Mesenchymal stem cell (in vitro differentiated cells and primary cell): ENCODE data around the gene PRSS12.

ENCODE experiments used
- DNase-seq: peaks from one replicate; pipeline ENCODE4 v3.0.0-alpha.2; 2013
- H2AFZ ChIP-seq: one replicate; pipeline ENCODE4 v1.6.1; 2013; ENCODE audit warnings: low read depth, mild to moderate bottlenecking, control low read depth, inconsistent platforms, low read length, moderate library complexity
- H2AK5ac ChIP-seq: 2 replicates; pipeline ENCODE4 v1.6.1; 2013; ENCODE audit warnings: low read length, moderate library complexity, mild to moderate bottlenecking, inconsistent platforms; ENCODE audit not compliant: severe bottlenecking
- H2BK120ac ChIP-seq: one replicate; pipeline ENCODE4 v1.6.1; 2013; ENCODE audit warnings: low read depth, mild to moderate bottlenecking, inconsistent platforms, low read length, moderate library complexity
- H2BK12ac ChIP-seq, 2 experiments: one replicate each; pipeline ENCODE4 v1.6.1; 2013; ENCODE audit warnings: inconsistent platforms in 2 of 2, low read length in 2 of 2, mild to moderate bottlenecking in 2 of 2, moderate library complexity in 2 of 2, control low read depth in 1 of 2
- H2BK15ac ChIP-seq: one replicate; pipeline ENCODE4 v1.6.1; 2013; ENCODE audit warnings: mild to moderate bottlenecking, low read depth, inconsistent platforms; ENCODE audit not compliant: poor library complexity, severe bottlenecking
- H2BK5ac ChIP-seq: 2 replicates; pipeline ENCODE4 v1.6.1; 2013; ENCODE audit warnings: low read depth, mild to moderate bottlenecking, low read length, control low read depth, inconsistent platforms; ENCODE audit not compliant: poor library complexity, severe bottlenecking
- H3K14ac ChIP-seq, 2 experiments: one replicate each; pipeline ENCODE4 v1.6.1; 2013; ENCODE audit warnings: inconsistent platforms in 2 of 2, low read length in 2 of 2, control low read depth in 1 of 2, mild to moderate bottlenecking in 1 of 2, moderate library complexity in 1 of 2
- H3K18ac ChIP-seq, 2 experiments: one replicate each; pipeline ENCODE4 v1.6.1; 2013; ENCODE audit warnings: inconsistent platforms in 2 of 2, low read length in 2 of 2, control low read depth in 1 of 2, low read depth in 1 of 2, mild to moderate bottlenecking in 1 of 2
- H3K23ac ChIP-seq, 2 experiments: one replicate each; pipeline ENCODE4 v1.6.1; 2013; ENCODE audit warnings: inconsistent platforms in 2 of 2, low read length in 2 of 2, mild to moderate bottlenecking in 2 of 2, moderate library complexity in 2 of 2, control low read depth in 1 of 2
- H3K27ac ChIP-seq: 2 replicates; pipeline ENCODE4 v1.5.1; 2013; ENCODE audit warnings: mild to moderate bottlenecking, moderate library complexity, low read length, control low read depth, inconsistent platforms; ENCODE audit not compliant: poor library complexity, severe bottlenecking
- H3K27me3 ChIP-seq, 2 experiments: 2 replicates each; pipeline versions ENCODE4 v1.6.1 to v1.7.0; 2013; ENCODE audit warnings: low read length in 2 of 2, mild to moderate bottlenecking in 2 of 2, moderate library complexity in 2 of 2, control low read depth in 1 of 2, inconsistent platforms in 1 of 2; ENCODE audit not compliant: control insufficient read depth in 1 of 2, insufficient read depth in 1 of 2
- H3K36me3 ChIP-seq, 2 experiments: 2 replicates each; pipeline versions ENCODE4 v1.6.1 to v1.7.0; 2013; ENCODE audit warnings: low read length in 2 of 2, control low read depth in 1 of 2, inconsistent platforms in 1 of 2, low read depth in 1 of 2, mild to moderate bottlenecking in 1 of 2; ENCODE audit not compliant: insufficient read depth in 2 of 2, control insufficient read depth in 1 of 2
- H3K4ac ChIP-seq, 2 experiments: one replicate each; pipeline ENCODE4 v1.6.1; 2013; ENCODE audit warnings: inconsistent platforms in 2 of 2, low read length in 2 of 2, mild to moderate bottlenecking in 2 of 2, moderate library complexity in 2 of 2, control low read depth in 1 of 2, low read depth in 1 of 2
- H3K4me1 ChIP-seq: 2 replicates; pipeline ENCODE4 v1.6.1; 2013; ENCODE audit warnings: low read depth, low read length, control low read depth; ENCODE audit not compliant: control insufficient read depth, insufficient read depth
- H3K4me2 ChIP-seq: 2 replicates; pipeline ENCODE4 v1.6.1; 2013; ENCODE audit warnings: low read length, mild to moderate bottlenecking, inconsistent platforms; ENCODE audit not compliant: poor library complexity, severe bottlenecking
- H3K4me3 ChIP-seq, 2 experiments: 2 replicates each; pipeline versions ENCODE4 v1.5.1 to v1.7.0; 2013; ENCODE audit warnings: low read length in 2 of 2, mild to moderate bottlenecking in 2 of 2, control low read depth in 1 of 2, low read depth in 1 of 2; ENCODE audit not compliant: insufficient read depth in 1 of 2
- H3K79me1 ChIP-seq: replicated peaks from 2 replicates; pipeline ENCODE4 v1.6.1; 2013; ENCODE audit warnings: mild to moderate bottlenecking, control low read depth, low read length, inconsistent platforms; ENCODE audit not compliant: poor library complexity, severe bottlenecking
- H3K9ac ChIP-seq: 2 replicates; pipeline ENCODE4 v1.7.0; 2013; ENCODE audit warnings: mild to moderate bottlenecking, low read length, moderate library complexity
- H3K9me3 ChIP-seq: 2 replicates; pipeline ENCODE4 v1.7.0; 2013; ENCODE audit warnings: mild to moderate bottlenecking, low read length; ENCODE audit not compliant: control insufficient read depth
- H4K8ac ChIP-seq: one replicate; pipeline ENCODE4 v1.6.1; 2013; ENCODE audit warnings: inconsistent platforms, mild to moderate bottlenecking, low read length, moderate library complexity
- H4K91ac ChIP-seq: one replicate; pipeline ENCODE4 v1.6.1; 2013; ENCODE audit warnings: mild to moderate bottlenecking, low read length, inconsistent platforms
- WGBS: methylation state at CpG from one replicate; pipeline ENCODE4 v1.1.7; 2013; ENCODE audit warnings: mixed read lengths; 5-methylcytosine and 5-hydroxymethylcytosine counted together

The PRSS12 gene

GRCh38 chr4:118296729-118297128, 56.1 kb downstream of the PRSS12 start:
- H3K27me3 ChIP-seq, result no peaks in the 10 kb centered on the region
- no peaks in the 10 kb centered on the region for H3K79me1 ChIP-seq
- H3K27ac ChIP-seq, result no peak overlapping the region
- H4K8ac ChIP-seq, result no peak overlapping the region
- no peak overlapping the region for H3K4ac ChIP-seq
- H3K18ac ChIP-seq, result no peak overlapping the region
- no peak overlapping the region for H3K9ac ChIP-seq
- H4K91ac ChIP-seq, result no peak overlapping the region
- no peak overlapping the region for H3K4me2 ChIP-seq
- no peak overlapping the region for H3K14ac ChIP-seq
- H3K23ac ChIP-seq, result no peak overlapping the region
- H2AFZ ChIP-seq, result no peak overlapping the region
- H2BK5ac ChIP-seq, result no peak overlapping the region
- no peaks in the 10 kb centered on the region for H3K4me1 ChIP-seq
- no peak overlapping the region for H2BK12ac ChIP-seq
- no peak overlapping the region for H2BK15ac ChIP-seq
- H2AK5ac ChIP-seq, result no peak overlapping the region
- no peaks in the 10 kb centered on the region for H3K36me3 ChIP-seq
- H3K4me3 ChIP-seq, result no peak overlapping the region
- H2BK120ac ChIP-seq, result no peak overlapping the region
- no CpG with 5 or more reads among the region's 1 CpG for WGBS
- DNase-seq, result no peak
- H3K9me3 ChIP-seq, result no peaks in the 10 kb centered on the region

- Histone ChIP-seq H3K14ac (no peak overlapping the region), H3K4ac (no peak overlapping the region), H3K4me2 (no peak overlapping the region), H3K23ac (no peak overlapping the region), H2BK120ac (no peak overlapping the region), H3K4me3 (no peak overlapping the region), H3K18ac (no peak overlapping the region), H3K4me1 (no peaks in the 10 kb centered on the region), H3K9ac (no peak overlapping the region), H4K8ac (no peak overlapping the region), H3K27me3 (no peaks in the 10 kb centered on the region), H3K9me3 (no peaks in the 10 kb centered on the region), H2BK5ac (no peak overlapping the region), H2AFZ (no peak overlapping the region), H2BK15ac (no peak overlapping the region), H4K91ac (no peak overlapping the region), H3K36me3 (no peaks in the 10 kb centered on the region), H2BK12ac (no peak overlapping the region), H2AK5ac (no peak overlapping the region), H3K27ac (no peak overlapping the region), H3K79me1 (no peaks in the 10 kb centered on the region)
- 81% methylated on average over 2 of the region's 2 CpGs for WGBS
- DNase-seq, result no peak
Measured at GRCh38 chr4:118290951-118291350, 61.9 kb downstream of the PRSS12 start.

- Histone ChIP-seq H3K27ac (no peak overlapping the region), H2AFZ (no peak overlapping the region), H3K9ac (peak overlapping the region; percentile 28), H4K91ac (no peak overlapping the region), H2AK5ac (no peak overlapping the region), H3K4me1 (no peaks in the 10 kb centered on the region), H3K18ac (no peak overlapping the region), H3K4ac (no peak overlapping the region), H3K79me1 (no peaks in the 10 kb centered on the region), H2BK12ac (no peak overlapping the region), H3K4me2 (no peak overlapping the region), H3K14ac (no peak overlapping the region), H3K9me3 (no peaks in the 10 kb centered on the region), H2BK120ac (no peak overlapping the region), H3K27me3 (no peaks in the 10 kb centered on the region), H4K8ac (no peak overlapping the region), H3K4me3 (no peak overlapping the region), H2BK5ac (no peak overlapping the region), H2BK15ac (no peak overlapping the region), H3K36me3 (no peaks in the 10 kb centered on the region), H3K23ac (no peak overlapping the region)
- peak; percentile 42 for DNase-seq
- 33% methylated on average over 1 of the region's 1 CpG for WGBS
Measured at GRCh38 chr4:118289794-118290193, 63.0 kb downstream of the PRSS12 start.

GRCh38 chr4:118287711-118288451, 64.9 kb downstream of the PRSS12 start:
- Histone ChIP-seq H3K14ac (no peak overlapping the region), H3K27me3 (no peaks in the 10 kb centered on the region), H2BK15ac (no peak overlapping the region), H4K8ac (no peak overlapping the region), H3K4me1 (no peaks in the 10 kb centered on the region), H2AFZ (no peak overlapping the region), H3K4me3 (no peak overlapping the region), H3K9ac (no peak overlapping the region), H2BK5ac (no peak overlapping the region), H3K23ac (no peak overlapping the region), H3K79me1 (no peaks in the 10 kb centered on the region), H4K91ac (no peak overlapping the region), H3K4ac (no peak overlapping the region), H3K9me3 (no peaks in the 10 kb centered on the region), H3K18ac (no peak overlapping the region), H3K27ac (no peak overlapping the region), H2AK5ac (no peak overlapping the region), H3K4me2 (no peak overlapping the region), H2BK12ac (no peak overlapping the region), H3K36me3 (no peaks in the 10 kb centered on the region), H2BK120ac (no peak overlapping the region)
- no CpG with 5 or more reads among the region's 2 CpGs for WGBS
- peak; percentile 86 for DNase-seq
